Stimulated activated naive CD4-positive, alpha-beta T cell treated with Interleukin-2 at 50 U/mL for 16 hours (primary cell): Measurements from ENCODE around the gene ASTN2.
"Not testable (repeated sequence)": the region's sequence is repeated elsewhere in the genome, so short reads cannot be mapped to it uniquely, and the experiment has no call there.

Source experiments
- DNase-seq: peaks from one replicate; lab custom pipeline; 2025; lab: John Stamatoyannopoulos, UW

ASTN2 gene

GRCh38 chr9:116861321-116861720, 553.5 kb downstream of the ASTN2 start:
- no peak for DNase-seq

DNA sequence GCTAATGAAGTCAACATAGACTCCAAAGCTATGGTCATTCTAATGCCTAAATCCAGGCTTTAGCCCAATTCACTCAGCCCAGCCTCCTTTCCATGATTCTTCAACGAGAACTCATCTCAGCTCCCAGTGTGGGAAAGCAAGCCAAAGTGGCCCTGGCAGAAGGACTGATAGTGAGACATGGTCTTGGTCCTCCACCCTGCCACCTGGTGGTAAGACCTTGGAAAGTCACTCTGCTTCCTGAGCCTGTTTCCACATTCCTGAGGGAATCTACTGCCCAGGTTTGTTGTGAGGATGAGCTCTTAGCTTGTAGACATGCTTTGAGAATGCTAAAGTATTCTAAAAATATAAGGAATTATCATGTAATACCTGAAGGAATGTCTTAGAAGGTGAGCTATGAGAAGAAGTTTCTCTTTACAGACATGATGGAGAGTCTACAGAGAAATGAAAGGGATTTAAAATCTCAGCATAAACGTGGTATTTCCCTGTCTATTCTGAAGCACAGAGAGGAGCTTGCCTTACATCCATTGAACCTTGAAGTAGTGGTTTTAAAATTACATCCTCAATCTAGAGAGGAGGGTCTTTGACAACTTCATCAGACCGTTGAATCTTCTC, 554.2 kb downstream of the ASTN2 start:
- DNase-seq: no peak

DNA sequence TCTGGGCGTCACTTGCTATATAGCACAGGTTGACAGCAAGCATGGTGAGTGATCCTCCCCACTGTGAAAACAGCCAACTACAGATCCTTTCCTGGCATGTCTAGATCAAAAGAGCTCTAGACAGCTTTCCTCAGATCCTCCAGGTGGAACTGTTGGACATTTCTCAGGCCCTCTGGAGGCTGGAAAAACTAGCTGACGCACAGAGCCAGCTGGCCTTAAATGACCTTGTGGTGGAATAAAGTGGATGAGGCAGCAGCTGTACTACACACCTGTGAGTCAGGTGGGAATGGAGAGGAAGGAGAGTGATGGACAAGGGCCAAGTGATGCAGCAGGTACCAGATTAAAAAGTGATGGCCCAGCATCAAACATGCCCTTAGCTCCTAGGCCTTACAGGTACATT, 555.1 kb downstream of the ASTN2 start:
- DNase-seq: no peak

DNA sequence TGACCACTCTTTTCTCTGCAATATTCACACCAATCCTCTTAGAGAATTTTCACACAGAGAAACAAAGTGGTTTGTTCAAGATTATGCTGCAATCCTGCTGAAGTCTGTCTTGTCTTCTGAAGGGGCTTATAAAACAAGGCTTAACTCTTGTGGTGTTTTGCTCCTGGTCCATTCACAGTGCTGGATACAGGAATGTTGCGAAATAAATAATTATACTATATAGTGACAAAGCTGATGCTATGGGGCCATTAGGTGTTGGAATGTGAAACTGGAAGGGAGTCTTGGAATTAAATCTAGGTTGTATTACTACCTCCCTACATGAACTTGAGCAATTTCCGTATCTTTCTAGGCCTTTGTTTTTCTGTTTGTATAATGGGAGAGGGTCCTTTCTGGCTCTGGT, 557.5 kb downstream of the ASTN2 start:
- DNase-seq: no peak

- no peak for DNase-seq
These were observed 558.8 kb downstream of the ASTN2 start for GRCh38 chr9:116855881-116856662.

DNA sequence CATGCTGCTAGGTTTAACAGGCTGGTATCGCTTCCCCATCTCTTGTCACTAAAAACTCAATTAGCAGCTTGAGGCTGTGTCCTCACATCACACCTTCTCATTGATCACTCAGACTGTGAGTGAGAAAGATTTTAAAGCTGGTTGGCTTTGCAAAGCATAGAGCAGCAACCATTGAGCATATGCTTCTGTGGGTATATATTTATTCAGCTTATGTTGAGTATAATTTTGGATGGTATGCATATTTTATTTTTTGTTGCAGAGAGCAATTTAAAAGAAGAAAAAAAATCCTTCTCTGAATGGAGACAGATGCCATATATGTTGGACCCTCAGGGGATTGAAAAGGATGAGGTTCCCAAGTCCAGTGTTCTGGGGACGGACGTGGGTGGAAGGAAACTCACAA, 565.1 kb downstream of the ASTN2 start:
- no peak for DNase-seq

- no peak for DNase-seq
These were observed 570.2 kb downstream of the ASTN2 start for GRCh38 chr9:116844621-116845020.

DNA sequence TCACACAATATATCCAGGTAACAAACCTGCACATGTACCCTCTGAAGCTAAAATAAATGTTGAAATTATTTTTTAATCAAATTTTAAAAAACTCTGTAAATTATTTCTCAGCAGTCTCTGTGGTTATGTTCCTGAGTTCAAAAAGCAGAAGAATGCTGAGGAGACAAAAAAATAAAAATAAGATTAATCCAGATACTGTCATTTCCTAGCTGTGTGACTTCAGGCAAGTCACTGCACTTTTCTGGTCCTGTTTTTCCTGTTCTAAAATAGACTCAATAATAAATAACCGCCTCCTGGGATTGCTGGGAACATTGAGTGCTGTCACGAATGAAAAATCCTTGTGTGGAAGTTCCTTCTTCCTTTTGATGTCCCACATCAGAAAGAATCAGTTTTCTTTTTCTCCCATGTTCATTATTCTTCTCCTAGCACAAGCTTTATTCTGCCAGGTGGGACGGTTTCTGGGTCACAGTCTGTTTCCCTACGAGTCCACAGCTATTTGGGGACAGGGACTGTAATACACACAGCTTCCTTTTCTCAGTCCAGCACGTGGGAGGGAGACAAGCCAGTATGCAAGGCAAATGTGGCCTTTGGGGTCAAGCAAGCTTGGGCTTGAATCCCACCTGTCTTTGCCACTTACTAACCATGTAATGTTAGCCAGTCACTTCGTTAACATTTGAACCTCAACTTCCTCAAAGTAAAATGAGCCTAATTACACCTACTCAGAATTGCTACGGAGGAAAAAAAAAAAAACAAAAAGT, 570.8 kb downstream of the ASTN2 start:
- DNase-seq: no peak

- DNase-seq: no peak
These were observed 572.2 kb downstream of the ASTN2 start for GRCh38 chr9:116842658-116843057.

DNA sequence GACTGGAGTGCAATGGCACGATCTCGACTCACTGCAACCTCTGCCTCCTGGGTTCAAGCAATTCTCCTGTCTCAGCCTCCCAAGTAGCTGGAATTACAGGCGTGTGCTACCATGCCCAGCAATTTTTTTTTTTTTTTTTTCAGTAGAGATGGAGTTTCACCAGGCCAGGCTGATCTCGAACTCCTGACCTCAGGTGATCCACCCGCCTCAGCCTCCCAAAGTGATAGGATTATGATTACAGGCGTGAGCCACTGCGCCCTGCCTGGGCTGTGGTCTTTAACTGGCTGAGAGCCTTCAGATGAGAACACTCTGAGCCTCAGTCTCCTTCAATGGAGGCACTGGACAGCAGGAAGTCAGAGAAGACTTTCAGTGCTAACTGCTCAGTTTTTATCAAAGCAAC, 576.4 kb downstream of the ASTN2 start:
- not testable (repeated sequence) for DNase-seq

GRCh38 chr9:116837018-116837989, 577.6 kb downstream of the ASTN2 start:
- DNase-seq: no peak

GRCh38 chr9:116830321-116830720, 584.5 kb downstream of the ASTN2 start:
- not testable (repeated sequence) for DNase-seq

- no peak for DNase-seq
These were observed 593.1 kb downstream of the ASTN2 start for GRCh38 chr9:116821633-116822229.

- no peak for DNase-seq
These were observed 595.7 kb downstream of the ASTN2 start for GRCh38 chr9:116819116-116819515.

GRCh38 chr9:116817762-116818161, 597.1 kb downstream of the ASTN2 start:
- DNase-seq: no peak

- DNase-seq: no peak
These were observed 598.4 kb downstream of the ASTN2 start for GRCh38 chr9:116816484-116816883.

DNA sequence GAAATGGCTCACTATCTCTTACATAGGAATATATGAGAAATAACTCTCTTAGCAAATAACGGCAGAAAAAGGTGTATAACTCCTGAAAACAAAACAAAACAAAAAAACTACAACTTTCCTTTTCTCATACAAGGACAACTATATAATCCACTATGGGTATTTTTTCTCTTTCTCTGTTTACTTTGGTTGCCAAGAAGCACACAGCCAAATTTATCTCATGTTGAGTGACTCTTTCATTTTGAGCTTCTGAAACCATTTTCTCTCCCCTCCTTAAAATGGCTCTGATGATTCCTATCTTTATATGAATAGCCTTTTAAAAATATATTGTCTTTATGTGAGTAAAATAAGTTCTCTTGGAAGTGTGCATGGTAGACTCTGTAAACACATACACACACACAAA, 599.0 kb downstream of the ASTN2 start:
- DNase-seq: no peak

- no peak for DNase-seq
These were observed 601.9 kb downstream of the ASTN2 start for GRCh38 chr9:116813031-116813300.

DNA sequence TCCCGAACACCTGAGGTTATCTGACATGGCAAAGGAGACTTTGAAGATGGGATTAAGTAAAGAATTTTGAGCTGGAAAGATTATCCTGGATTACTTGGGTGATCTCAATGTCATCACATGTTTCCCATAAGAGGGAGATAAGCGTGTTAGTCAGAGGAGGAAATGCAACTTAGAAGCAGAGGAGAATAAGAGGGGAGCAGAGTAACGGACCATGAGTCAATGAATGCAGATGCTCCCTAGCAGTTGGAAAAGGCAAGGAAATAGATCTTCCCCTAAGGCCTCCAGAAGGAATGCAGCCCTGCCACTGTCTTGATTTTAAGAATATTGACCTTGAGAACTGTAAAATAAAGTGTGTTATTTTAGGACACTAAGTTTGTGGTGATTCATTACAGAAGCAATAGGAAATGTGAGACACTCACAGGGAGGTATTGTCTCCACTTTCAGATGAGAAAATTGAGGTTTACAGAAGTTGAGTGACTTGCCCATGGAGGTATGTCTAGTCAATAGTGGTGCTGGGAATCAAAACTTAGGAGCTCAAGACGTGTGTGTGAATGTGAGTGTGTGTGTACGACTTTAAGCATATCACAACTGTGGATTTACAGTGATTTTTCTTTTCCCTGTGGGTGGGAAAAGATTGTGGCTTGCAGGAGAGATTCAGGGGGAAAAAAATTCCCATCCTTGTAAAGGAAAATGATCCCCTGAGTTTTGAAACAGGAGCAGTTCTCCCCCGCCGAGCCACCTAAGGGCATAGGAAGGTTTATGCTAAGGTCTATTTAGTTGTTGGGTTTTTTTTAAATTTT, 602.4 kb downstream of the ASTN2 start:
- DNase-seq: no peak

- DNase-seq: no peak
These were observed 605.2 kb downstream of the ASTN2 start for GRCh38 chr9:116809656-116810055.

- DNase-seq: no peak
These were observed 608.8 kb downstream of the ASTN2 start for GRCh38 chr9:116806075-116806474.
